ENCODE data around the gene ANP32E.
A peak's percentile ranks its signal among the peaks of the same experiment; 100 is the strongest.

ANP32E gene
- total RNA-seq: 71.2 to 96.4 (median 84.1) reads per million in 4 donors

DNA sequence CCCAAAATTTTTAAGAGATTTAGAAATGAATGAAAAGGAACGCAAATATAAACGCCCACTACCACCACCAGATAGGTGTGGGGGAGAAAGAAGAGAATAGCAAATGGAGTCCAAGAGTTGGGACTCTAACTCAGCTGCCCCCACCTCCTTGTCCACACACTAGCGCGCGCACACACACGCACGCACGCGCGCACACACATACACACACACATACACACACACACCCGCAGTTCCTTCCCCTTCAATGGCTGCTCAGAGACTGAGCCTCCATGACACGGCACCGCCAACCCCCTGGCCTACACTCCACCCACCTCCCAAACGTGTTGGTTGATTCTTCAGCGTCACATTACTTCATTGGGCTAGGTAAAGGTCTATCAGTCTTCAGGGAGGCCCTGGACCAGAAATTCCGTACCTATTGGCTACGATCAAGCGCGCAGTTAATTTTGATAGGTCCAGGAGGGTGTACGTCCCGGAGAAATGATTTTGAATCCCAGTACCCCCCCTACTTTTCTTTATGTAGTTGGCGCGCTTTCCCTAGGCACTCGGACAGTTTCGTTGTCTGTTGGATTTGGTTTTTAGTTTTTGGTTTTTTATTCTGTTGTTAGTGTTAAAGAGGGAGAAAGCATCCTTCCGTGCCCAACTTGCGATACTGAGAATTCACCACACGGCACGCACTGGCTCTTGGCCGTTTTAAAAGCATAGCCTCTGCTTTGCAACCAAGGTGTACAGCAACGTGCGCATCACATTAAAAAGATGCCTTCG is at the start of gene ANP32E:
Gene ANP32E (minus strand): TSS at position 261 of the 762 bp plus-strand sequence. CDS start 326 bp downstream, outside the sequence.
- DNase-seq: peak; percentile 86 to 99 (median 91)

DNA sequence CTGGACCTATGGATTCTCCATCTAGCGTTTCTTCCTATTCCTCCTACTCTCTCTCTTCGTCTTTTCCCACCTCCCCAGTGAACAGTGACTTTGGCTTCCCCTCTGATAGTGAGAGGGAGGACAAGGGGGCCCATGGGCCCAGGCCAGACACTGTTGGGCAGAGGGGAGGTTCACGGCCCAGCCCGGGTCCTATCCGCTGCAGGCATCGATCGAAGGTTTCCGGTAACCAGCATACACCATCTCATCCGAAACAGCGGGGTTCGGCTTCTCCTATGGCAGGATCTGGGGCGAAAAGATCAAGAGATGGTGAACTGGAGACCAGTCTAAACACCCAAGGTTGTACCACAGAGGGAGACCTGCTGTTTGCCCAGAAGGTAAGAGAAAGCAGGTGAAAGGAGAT is 47.3 kb upstream of the ANP32E start:
- DNase-seq: no peak

DNA sequence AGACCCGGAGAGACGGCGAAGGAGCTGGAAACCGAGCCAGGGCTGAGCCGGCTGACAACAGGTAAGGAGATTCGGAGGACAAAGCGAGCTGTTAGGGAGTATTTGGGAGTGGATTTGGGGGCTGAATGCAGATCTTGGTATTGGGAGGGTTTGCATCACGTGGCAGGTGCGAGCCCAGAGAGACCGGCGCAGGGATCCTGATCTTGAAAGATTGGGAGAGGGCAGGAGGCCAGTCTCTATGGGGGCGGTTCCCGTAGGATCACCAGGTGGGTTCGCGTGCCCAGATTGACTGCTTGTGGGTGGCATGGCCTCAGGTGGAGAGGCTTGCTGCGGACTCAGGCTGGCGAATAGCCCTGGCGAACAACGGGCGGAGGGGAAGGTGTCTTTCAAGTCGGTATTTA is 46.6 kb upstream of the ANP32E start:
- no peak for DNase-seq

DNA sequence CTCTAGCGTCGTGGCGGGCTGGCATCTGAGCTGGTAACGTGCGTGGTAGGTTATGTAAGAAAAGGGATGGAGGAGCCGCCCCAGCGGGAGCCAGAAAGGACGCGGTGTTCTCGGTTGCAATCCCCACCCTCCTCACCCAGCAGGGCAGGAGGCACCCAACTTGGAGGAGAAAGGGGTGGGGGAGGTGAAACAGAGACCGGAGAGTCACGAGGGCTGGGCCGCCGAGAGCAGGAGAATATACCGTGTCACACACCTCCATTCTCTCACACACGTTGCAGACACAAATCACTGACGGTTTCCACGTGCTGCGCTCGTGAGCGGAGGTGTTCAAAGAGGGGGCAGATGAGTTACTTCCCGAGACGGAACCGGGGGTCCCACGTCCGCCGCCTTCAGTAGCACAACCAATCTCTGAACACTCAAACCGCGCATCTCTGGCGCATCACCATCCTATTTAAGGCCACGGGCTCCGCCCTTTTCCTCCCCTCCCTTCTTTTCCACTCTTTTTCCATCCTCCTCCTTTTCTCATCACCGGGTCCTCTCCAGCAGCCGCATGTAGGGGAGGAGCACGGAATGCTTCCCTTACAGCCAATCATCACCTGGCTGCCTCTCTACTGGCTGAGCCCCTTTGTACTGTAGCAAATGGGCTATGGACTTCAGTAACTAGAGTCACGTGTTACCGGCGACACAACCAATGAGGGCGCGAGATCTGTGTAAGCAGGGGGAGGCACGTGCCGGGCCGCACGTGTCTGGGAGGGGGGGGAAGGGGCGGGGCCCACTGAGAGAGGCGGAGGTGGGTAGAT is 46.0 kb upstream of the ANP32E start, which contains the start of gene CIART:
Gene CIART (plus strand): TSS at position 797 of the 800 bp plus-strand sequence. CDS start 714 bp downstream, outside the sequence.
- DNase-seq: peak; percentile 70 to 87 (median 76)

- DNase-seq: peak in 4 of 5 donors; percentile 31 to 52 (median 40)
Measured at GRCh38 chr1:150281221-150281757, 45.4 kb upstream of the ANP32E start.

DNA sequence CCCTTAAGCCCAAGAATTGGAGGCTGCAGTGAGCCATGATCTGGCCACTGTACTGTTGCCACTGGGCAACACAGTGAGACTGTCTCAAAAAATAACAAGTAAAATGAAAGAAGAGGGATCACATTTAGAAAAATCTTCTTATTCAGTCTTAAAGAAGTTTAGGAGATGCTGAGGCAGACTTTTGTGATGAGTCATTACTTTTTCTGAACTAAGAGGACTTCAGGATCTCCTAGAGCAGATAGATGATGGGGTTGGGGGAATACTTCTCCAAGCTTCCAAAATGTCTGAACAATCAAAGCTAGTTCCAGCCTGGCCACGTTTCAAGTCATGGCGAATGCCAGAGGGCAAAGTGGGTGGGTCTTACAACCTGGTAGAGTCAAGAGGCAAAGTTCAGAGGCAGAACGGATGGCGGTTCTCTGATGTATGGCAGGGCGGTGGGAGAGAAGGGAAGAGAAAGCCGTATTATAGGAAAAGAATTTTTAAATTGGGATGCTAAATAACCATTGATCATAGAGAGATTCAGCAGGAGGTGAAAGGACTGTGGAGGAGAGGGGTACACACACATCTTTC is 44.3 kb upstream of the ANP32E start:
- DNase-seq: no peak

DNA sequence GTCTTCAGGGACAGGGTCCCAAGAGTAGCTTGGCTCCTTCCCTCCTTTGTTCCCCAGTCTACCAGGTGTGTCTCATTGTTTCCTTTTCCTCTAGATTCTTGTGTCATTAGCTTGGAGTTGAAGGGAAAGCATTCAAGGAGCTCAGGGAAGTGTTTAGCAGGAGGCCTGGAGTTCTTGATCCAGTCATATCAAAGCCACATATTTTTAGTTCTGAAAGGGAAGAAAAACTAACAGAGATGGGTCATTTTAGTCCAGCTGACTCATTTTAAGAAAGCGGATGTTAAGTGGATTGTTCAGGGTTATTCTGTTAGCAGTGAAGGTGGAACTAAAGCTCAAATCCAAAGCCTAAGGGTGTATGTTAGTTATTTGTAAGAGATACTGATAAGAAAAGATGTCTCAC is 37.4 kb upstream of the ANP32E start:
- DNase-seq: no peak

GRCh38 chr1:150271291-150271959 is 35.5 kb upstream of the ANP32E start:
- no peak for DNase-seq

DNA sequence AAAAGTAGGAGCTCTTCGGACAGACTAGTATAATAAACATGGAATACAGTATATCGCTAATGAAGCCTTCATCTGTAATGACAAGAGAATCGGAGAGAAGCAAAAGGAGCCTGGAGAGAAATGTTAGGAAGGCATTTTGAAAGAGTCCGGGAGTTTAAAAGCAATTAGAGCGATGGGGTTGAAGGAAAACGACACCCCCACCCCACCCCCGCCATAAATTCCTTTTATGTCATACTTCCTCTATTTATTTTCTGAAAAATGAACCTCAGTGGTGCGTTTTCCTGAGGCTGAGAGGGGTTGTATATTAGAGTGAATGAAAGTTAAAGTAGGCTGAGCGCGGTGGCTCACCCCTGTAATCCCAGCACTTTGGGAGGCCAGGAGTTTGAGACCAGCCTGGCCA is 33.5 kb upstream of the ANP32E start:
- no peak for DNase-seq

DNA sequence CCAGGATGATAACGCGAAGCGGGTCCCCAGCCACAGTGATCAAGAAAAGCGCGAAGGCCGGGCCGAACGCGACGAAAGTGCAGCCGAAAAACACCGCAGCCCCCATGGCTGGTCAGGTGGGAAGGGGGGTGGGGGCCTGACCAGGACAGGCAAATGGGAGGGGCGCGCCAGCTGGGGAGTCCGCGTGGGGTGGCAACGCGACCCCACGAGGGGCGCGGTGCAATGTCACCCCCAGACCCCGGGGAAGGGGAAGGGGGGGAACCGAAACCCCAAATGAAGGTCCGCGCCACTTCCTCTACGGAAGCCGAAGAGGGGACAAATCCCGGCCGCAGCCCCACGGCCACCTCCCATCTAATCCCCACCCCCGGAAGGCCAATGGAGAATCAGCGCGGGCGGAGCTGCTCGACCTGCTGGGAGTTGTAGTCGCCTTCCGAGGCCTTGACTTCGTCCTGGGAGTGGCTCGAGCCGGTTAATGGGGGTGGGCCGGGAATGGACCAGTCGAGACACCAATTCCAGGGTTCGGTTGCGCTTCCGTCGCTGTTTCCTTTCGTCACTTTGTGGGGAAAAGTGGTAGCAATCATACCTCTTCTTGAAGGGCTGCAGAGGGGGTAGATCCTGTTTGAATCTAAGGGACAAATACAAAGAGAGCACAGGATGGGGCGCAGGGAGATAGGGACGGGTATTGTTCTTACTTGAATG is 32.9 kb upstream of the ANP32E start, which contains the start of gene APH1A:
Gene APH1A (minus strand): TSS at position 312 of the 699 bp plus-strand sequence. CDS start 206 bp downstream, at position 106.
- peak; percentile 82 to 95 (median 88) for DNase-seq

- DNase-seq: peak in 4 of 5 donors; percentile 36 to 46 (median 38)
Measured at GRCh38 chr1:150268340-150268704, 32.4 kb upstream of the ANP32E start.

- no peak for DNase-seq
Measured at GRCh38 chr1:150267896-150268295, 32.0 kb upstream of the ANP32E start.

GRCh38 chr1:150263549-150263948 is 27.6 kb upstream of the ANP32E start:
- no peak for DNase-seq

DNA sequence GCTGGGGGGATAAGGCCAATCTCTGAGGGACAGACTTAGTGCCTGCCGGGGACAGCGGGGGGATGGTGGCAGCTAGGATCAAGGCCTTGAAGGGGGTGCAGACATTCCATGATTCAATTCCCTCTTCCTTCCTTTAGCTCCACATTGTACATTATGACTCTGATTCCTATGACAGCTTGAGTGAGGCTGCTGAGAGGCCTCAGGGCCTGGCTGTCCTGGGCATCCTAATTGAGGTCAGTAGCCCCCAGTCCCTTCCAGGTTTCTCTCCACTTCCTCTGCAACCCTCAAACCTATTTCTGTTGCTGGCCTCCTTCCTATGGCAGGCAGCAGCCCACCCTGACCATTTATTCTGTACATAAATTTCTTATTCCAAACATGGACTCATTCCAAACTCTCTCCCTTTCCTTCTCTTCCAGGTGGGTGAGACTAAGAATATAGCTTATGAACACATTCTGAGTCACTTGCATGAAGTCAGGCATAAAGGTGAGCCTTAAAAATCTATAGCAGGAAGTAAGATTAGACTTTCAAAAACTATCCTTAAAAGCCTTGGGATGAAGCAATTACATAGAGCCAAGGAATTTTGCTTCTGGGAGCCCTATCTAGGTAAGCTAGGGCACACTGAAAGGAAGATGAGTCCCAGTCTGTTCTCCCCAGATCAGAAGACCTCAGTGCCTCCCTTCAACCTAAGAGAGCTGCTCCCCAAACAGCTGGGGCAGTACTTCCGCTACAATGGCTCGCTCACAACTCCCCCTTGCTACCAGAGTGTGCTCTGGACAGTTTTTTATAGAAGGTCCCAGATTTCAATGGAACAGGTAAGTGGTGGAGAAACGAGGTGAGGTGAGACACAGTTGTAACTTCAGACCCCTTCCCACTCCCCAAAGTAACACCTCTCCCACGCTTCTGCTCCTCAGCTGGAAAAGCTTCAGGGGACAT is 26.7 kb upstream of the ANP32E start:
- no peak for DNase-seq

- no peak for DNase-seq
Measured at GRCh38 chr1:150261367-150261766, 25.5 kb upstream of the ANP32E start.

DNA sequence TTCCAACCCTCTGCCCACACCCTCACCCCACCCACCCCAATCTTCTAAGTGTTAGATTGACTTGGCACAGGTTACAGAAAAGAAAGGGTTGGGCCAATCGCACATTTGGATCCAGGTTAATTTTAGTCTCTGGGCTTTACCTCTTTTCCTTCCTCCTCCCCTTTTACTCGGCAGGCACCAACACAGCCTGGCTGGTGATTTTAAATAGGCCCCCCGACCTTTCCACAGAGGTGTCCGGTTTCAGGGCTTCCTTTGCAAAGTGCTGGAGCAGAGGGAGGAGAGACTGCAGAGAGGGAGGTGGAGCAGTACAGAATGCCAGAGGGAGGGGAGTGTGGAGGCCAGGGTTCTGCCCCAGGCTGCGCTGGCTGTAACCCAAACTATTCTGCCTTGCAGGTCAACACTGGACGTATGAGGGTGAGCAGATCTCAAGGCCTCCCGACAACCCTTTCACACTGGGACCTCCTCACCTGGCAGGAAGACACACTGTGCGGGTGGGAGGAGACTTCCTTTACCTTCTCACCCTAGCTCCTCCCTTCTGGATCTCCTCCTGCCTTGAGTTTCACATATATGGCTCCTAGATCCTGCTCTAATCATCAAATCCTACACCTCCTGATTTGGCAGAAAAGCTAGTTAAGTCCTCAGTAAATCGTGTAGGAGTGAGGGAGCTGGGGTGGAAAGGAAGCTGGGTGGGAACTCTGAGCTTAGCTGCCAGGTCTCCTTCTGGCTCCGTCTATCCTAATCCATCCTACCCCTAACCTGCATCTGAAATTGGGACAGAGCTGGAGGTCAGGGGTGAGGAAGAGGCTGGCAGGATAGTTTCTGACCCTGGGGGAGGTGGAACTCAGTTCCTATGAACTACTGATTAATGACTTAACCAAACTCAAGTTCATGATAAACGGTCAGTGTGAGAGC is 24.1 kb upstream of the ANP32E start:
- DNase-seq: no peak

DNA sequence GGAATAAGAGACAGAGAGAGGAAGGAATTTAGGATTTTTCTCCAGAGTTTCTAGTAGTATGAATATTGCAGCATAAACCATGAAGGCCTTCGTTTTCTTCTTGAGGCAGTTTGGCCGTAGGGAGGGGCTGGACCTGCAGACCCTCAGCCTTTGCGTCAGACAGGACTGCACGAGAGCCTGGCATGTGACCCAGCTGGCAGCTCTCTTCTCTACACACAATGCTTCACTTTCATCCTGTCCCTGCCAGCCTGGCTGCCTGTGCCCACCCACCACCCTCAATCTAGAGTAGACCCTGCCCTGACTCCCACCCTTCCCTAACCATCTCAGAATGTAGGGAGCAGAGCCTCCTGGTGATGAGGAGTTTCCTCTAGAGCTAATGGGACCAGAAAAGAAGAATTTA is 23.3 kb upstream of the ANP32E start:
- DNase-seq: no peak

DNA sequence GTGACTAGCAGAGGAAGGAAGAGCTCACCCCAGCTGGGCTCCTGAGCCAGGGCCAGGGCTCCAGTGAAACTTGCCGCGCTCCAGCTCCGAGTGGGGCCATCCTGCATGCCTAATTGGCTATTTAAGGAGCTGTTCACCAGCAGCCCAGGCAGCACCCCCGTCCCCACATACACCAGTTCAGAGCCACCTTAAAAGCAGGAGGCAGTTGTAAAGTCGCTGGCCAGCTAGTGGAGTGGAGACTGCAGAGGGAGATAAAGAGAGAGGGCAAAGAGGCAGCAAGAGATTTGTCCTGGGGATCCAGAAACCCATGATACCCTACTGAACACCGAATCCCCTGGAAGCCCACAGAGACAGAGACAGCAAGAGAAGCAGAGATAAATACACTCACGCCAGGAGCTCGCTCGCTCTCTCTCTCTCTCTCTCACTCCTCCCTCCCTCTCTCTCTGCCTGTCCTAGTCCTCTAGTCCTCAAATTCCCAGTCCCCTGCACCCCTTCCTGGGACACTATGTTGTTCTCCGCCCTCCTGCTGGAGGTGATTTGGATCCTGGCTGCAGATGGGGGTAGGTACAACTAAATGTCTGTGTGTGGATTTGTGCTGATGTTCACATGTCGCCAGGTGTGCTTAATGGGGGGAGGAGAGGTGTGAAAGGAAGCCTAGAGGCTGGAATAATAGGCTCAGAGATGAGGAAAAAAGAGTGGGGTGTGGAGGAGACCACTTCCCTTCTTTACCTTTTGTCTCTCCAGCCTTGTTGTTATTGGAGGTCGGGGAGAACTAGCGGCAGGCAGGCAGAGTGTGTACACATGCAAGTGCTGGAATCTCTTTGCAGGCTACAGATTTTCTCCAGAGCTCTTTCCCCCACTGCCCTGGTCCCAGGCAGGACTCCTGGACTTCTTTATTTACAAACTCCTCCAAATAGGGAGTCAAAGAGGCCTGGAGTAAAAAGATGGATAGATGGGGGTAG is 22.0 kb upstream of the ANP32E start, which contains the start of gene CA14:
Gene CA14 (plus strand): TSS at position 151 of the 962 bp plus-strand sequence. CDS start 355 bp downstream, at position 506.
- DNase-seq: no peak

Measured in T-helper 1 cell (primary cell).